GM18507 (cell line): Measurements from ENCODE around the gene TMEM156.
"Not testable (repeated sequence)": the region's sequence is repeated elsewhere in the genome, so short reads cannot be mapped to it uniquely, and the experiment has no call there.

Source experiments
- DNase-seq: peaks from one replicate; pipeline ENCODE4 v3.0.0; 2011; ENCODE audit warnings: low read depth; ENCODE audit not compliant: insufficient read length; ENCODE audit errors: extremely low spot score
- FAIRE-seq: peaks from 2 replicates; lab custom pipeline; 2011; peaks lifted over from hg19 to GRCh38; lab: Jason Lieb, UNC

TMEM156 gene

GRCh38 chr4:39044364-39044955, 12.3 kb upstream of the TMEM156 start:
- peak; percentile 82 for DNase-seq
- FAIRE-seq, result peak; percentile 91

- FAIRE-seq (peak; percentile 39), DNase-seq (no peak)
Observed at GRCh38 chr4:39043861-39044363, 11.7 kb upstream of the TMEM156 start.

- peak; percentile 60 for FAIRE-seq
- no peak for DNase-seq
Observed at GRCh38 chr4:39043058-39043860, 11.1 kb upstream of the TMEM156 start.

- FAIRE-seq, result no peak
- no peak for DNase-seq
Observed at GRCh38 chr4:39042366-39042765, 10.2 kb upstream of the TMEM156 start.

GRCh38 chr4:39039108-39039507, 6.9 kb upstream of the TMEM156 start:
- FAIRE-seq (no peak), DNase-seq (no peak)

- no peak for DNase-seq
- FAIRE-seq, result no peak
Observed at GRCh38 chr4:39037941-39038340, 5.7 kb upstream of the TMEM156 start.

GRCh38 chr4:39037491-39037825, 5.2 kb upstream of the TMEM156 start:
- FAIRE-seq (no peak), DNase-seq (no peak)

- no peak for DNase-seq
- FAIRE-seq, result no peak
Observed at GRCh38 chr4:39036172-39036571, 4.0 kb upstream of the TMEM156 start.

GRCh38 chr4:39031590-39032020, 604 bp downstream of the TMEM156 start:
- not testable (repeated sequence) for FAIRE-seq, DNase-seq

GRCh38 chr4:39030725-39031124, 1.5 kb downstream of the TMEM156 start:
- no peak for FAIRE-seq
- no peak for DNase-seq

GRCh38 chr4:39029752-39030694, 2.2 kb downstream of the TMEM156 start:
- DNase-seq (no peak), FAIRE-seq (peak; percentile 87)

- no peak for DNase-seq
- FAIRE-seq, result no peak
Observed at GRCh38 chr4:39026096-39026495, 6.1 kb downstream of the TMEM156 start.

- DNase-seq, result no peak
- no peak for FAIRE-seq
Observed at GRCh38 chr4:39025552-39026085, 6.6 kb downstream of the TMEM156 start.

- DNase-seq (no peak), FAIRE-seq (peak; percentile 69)
Observed at GRCh38 chr4:39024311-39024865, 7.8 kb downstream of the TMEM156 start.

GRCh38 chr4:39023059-39023458, 9.2 kb downstream of the TMEM156 start:
- DNase-seq (no peak), FAIRE-seq (no peak)

- no peak for FAIRE-seq
- no peak for DNase-seq
Observed at GRCh38 chr4:39022241-39022640, 10.0 kb downstream of the TMEM156 start.

- DNase-seq, result no peak
- no peak for FAIRE-seq
Observed at GRCh38 chr4:39021631-39022030, 10.6 kb downstream of the TMEM156 start.

GRCh38 chr4:39020130-39020529, 12.1 kb downstream of the TMEM156 start:
- no peak for DNase-seq
- no peak for FAIRE-seq

GRCh38 chr4:39014028-39014427, 18.2 kb downstream of the TMEM156 start:
- DNase-seq, result no peak
- no peak for FAIRE-seq
